NCI-H1092 treated with DMSO at 0.1 percent for 48 hours (cell line): ENCODE measurements around the gene COG7.
"Not testable (repeated sequence)": the region's sequence is repeated elsewhere in the genome, so short reads cannot be mapped to it uniquely, and the experiment has no call there.

ENCODE experiments used
- DNase-seq: peaks from one replicate; lab custom pipeline; 2025; lab: John Stamatoyannopoulos, UW

Gene COG7

DNA sequence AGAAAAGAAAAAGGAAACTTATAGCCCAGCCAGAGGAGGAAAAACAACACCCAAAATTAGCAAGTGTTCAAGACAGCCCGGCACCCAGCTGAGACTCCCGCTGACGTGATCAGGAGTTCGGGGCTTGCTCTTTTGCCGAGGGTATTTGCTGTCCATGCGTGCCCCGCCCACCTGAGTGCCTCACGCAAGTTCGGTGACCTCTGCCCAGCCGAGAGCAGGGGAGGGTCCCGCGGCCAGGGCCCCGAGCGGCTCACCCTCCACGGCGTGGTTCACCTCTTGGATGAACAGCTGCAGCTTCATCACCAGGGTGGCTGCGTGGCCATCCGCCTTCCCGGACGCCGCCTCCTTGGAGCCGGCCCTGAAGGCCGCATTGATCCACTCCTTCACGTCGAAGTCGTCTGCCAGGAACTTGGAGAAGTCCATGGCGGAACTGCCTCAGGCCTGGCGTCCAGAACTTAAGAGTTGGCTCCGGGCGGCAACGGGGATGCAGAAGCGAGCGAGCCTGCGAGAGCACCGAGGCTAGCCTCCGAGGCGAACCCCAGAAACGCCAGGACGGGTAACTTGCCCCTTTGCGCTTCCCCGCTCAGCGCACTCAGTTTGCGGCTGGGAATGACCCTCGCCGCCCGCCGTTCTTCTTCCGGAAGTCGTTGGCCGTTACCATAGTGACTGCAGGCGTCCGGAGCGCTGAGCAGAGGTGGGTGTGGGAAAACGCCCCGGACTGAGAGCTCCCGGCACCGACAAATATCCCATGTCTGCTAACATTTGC, at the start of gene COG7:
TSS of gene COG7 (minus strand) at position 618 of the 766 bp plus-strand sequence. CDS start at position 423, 195 bp downstream.
- DNase-seq, result peak; percentile 86

DNA sequence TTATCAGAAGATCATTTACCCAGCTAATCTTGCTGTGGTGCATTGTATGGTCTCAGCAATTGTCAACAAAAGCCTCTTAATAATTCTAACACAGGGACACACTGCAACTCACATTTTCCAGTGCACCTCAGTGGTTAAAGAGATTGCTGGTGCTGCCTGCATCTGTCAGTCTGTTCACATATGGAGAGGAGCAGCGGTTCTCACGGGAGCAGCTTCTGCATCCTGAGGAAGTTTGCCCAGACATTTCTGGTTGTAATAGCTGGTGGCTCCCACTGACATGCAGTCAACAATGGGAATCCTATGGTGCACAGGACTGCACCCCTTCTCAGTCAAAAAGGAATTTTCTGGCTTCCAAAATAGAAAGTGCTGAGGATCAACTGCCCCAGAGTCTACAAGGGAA, 49.5 kb upstream of the COG7 start:
- no peak for DNase-seq

DNA sequence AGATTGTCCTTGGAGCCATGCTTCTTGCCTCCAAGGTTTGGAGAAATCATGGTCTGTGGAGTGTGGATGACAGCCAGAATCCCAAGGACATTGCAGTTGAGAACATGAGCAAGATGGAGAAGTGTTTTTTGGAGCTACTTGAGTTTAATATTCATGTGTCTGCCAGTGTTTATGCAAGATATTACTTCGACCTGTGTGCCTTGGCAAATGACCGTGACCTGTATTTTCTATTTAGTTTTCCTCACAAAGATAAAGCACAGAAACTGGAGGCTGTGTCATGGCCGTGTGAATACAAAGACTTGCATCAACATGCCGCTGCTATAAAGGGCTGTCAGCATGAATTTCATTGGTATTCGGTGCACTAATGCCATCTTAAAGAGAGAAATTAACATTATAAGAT, 48.3 kb upstream of the COG7 start:
- no peak for DNase-seq

DNA sequence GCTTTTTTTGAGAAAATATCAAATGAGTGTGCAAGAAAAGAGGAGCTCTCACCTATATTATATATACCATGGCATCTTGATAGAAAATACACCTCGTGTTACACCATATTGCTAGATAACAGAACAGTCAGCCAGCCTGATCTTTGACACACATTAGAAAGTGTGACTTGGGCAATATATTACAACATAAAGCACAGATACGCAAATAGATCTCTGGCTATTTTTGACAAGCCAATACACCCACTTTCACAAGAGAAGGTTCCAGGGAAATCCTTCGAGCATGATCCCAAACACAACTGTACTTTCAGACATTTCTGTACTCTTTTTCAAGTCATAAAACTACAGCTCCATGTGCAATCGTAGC, 47.9 kb upstream of the COG7 start:
- no peak for DNase-seq

DNA sequence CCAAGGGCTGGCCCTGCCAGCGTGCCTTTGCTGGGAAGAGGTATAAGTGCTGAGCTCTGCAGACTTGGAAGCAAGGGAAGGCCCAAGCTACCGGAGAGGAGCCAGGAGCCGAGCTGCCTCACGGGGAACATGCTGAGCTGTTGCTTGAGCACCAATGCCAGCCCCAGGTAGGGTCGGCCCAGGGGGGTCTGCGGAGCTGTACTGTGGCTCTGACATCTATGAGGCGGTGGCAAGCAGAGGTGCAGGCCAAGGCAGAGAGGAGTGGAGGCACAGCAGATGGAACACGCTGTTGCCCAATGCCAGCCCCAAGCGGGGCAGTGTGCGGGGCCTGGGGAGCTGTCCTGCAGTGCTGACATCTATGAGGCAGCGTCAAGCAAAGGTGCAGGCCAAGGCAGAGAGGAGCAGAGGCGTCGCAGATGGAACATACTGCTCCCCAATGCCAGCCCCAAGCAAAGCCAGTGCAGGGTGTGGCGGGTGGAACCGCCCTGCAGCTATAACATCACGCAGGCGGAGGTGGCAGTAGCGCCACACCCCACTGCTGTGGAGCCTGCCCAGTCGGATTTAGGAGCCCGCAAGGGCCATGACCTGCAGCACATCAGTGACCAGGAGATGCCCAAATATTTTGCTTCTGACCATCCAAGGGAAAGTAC, 47.3 kb upstream of the COG7 start:
- no peak for DNase-seq

DNA sequence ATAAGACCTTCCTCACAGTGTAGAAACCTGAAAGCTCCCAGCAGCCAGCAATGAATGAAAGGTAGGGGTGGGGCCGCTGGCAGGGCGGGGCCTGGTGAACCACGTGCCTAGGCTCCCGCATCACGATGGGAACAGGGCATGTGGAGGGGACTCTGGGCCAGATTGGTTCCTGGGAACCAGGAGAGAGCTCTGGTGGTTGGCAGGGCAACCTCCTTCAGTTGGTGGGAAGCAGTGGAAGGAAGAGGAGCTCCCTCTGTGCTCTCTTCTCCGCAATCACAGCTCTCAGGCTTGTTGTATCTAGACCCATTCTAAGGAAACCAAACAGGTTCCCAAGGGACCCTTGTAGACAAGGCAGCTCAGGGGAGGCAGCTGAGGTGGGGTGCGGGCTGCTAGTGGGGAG, 46.8 kb upstream of the COG7 start:
- no peak for DNase-seq

DNA sequence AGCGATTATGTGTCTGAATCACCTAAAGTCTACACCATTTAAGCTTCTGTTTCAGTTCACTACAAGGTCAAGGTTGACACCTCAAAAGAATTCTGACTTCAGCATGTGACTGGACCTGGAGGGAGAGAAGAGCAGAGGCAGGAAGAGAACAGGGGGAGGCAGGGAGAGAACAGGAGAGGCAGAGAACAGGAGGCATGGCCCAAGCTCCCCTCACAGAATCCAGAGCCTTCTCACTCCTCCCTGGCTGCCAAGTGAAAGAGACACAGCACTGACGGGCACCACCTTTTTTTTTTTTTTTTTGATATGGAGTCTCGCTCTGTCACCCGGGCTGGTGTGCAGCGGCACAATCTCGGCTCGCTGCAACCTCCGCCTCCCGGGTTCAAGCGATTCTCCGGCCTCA, 45.9 kb upstream of the COG7 start:
- no peak for DNase-seq

DNA sequence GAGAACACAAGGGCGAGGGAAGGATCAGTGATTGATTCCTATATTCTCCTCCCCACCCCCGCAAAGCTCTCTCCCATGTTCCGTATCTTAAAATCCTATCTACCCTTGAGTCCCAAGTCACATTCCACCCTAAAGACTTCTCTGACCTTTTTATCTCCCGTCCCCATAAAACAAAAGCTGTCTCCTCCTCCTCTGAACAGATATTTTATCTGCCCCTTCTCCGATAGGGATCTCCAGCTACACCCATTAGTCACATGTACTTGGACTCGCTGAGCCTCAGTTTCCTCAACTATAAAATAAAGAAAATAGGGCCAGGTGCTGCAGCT, 44.5 kb upstream of the COG7 start:
- DNase-seq, result no peak

DNA sequence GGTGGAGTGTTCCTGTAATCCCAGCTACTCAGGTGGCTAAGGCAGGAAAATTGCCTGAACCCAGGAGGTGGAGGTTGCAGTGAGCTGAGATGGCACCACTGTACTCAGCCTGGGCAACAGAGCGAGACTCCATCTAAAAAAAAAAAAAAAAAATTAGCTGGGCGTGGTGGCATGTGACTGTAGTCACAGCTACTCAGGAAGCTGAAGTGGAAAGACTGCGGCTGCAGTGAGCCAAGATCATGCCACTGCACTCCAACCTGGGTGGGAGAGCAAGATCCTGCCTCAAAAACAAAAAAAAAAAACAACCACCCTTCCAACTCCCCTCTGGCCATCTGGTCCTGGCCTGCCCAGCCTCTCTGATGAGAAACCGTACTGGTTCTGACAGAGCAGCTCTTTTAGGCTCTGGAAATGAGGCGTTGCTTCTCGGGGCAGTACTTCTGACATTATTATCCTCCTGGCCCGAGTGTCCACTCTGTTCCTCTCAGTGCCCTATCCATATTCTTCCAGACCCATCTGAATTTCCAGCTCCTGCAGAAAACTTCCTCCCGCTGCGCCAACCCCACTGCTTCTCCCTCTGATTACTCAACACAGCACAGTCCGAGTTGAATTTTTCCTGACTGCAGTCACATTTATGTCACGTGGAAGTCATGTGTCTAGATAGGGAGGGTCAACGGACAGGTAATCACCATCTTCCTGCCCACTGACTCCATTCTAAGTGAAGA, 44.0 kb upstream of the COG7 start:
- DNase-seq, result no peak

DNA sequence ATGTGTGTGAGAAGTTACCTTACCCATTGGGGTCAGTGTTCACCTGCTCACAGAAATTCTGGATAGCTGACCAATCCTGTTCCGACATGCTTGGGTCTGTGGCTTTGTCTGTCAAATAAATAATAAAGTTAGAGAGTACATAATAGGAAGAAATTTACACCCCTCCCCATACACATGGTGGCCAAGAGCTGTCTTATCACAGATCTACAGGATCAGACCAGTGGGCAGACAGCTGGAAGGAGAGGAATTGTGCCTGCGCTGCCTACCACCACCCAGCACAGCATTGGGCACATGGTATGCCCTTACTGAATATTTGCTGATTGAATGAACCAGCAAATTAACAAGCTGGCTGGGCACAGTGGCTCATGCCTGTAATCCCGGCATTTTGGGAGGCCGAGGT, 42.7 kb upstream of the COG7 start:
- no peak for DNase-seq

DNA sequence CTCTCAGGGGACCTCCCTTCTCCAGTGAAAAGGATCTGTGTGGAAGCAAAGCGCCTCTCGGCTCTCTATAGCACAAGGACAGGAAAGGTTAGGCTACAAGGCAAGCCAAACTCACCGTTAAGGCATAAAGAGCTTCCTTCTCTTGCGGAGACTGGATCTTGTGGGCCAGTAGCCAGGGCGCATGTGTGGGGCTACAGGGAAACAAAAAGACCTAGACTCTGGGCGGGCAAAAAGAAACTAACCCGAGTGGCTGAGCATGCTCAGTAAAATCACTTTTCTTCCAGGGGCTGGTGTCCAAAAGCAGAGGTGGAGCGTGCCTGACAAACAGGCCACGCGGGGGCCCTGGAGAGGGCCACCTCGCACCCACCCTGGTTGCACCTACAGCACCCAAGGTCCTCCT, 41.2 kb upstream of the COG7 start:
- DNase-seq, result no peak

DNA sequence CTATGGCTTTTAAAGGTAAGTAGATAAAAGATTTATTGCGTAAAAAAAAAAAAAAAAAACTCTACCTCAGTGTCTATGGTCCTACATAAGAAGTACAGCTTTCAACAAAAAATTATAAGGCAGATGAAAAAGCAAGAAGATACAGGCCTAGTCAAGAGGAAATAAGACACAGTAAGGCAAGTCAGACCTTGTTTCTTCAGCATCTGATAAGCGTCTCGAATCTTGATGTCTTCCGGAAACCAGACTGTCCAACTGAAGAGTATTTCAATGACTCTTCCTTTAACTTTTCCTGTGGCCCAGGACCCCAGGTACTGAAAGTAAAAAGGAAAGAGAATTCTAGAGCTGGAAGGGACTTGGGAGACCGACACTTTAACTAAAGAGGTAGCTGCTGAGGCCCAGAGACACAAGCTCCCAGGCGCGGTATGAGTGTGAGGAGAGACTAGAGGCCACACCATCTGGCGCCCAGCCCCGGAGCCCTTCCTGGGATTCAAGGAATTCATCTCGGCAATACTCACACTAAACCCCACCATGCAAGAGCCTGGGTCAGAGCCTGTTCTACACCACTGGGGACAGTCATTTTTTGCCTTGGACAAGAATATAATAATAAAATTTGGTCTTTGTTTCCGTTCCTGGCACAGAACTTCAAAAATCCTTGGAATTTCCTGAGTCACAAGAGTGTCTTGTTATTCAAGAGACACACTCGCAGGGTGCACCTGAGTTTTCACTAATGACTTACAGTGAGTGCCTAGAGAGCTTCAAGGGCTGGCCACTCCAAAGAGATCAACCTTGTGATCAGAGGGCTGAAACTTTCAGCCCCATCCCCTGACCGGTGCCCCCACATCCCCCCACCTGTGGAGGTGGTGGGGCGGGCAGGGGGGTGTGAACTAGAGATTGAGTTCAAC, 38.8 kb upstream of the COG7 start:
- DNase-seq, result no peak

DNA sequence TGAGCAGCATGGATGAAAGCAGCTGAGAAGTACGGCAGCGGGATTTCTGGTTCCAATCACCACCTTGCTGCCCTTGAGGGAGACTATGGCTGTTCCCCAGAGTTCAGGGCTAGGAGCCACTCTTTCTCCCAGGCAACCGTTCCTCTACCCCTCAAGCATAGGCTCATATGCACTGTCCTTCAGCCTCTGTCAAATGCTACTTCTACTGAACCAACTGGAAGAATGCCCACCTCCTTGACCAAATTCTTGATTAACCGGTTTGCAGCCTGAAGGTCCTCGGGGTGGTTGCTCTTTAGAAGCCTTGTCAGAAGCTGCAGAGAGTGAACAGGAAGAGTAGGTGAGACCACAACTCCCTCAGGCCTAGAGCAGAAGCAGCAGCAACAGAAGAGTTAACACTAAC, 33.5 kb upstream of the COG7 start:
- no peak for DNase-seq

DNA sequence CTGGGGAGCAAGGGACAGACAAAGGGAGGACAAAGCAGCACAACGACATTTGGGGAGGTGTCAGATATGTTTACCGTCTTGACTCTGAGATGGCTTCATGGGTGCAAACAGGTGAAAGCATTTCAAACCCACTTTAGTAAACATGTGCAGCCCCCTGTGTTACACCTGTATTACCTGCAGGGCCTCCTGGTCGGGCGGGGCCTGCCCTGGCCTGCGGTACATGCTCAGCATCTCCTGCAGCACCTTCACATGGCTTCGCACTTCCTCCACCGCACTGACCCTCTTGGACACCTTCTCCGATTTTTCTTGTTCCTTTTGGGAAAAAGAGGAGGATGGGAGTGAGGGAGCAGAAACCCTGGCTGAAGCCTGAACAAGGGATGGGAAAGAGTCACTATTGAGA, 32.9 kb upstream of the COG7 start:
- no peak for DNase-seq

DNA sequence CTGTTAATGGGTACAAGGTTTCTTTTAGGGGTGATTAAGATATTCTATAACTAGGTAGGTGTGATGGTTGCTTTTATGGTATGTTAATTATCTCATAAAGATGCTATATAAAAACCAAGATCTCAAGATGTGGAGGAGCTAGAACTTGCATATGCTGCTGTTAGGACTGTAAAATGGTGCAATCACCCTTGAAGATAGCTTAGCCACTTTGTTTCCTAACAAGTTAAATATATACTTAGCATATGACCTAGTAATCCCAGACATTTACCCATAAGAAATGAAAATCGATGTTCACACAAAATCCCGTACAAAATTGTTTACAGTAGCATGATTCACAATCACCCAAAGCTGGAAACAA, 32.2 kb upstream of the COG7 start:
- no peak for DNase-seq

DNA sequence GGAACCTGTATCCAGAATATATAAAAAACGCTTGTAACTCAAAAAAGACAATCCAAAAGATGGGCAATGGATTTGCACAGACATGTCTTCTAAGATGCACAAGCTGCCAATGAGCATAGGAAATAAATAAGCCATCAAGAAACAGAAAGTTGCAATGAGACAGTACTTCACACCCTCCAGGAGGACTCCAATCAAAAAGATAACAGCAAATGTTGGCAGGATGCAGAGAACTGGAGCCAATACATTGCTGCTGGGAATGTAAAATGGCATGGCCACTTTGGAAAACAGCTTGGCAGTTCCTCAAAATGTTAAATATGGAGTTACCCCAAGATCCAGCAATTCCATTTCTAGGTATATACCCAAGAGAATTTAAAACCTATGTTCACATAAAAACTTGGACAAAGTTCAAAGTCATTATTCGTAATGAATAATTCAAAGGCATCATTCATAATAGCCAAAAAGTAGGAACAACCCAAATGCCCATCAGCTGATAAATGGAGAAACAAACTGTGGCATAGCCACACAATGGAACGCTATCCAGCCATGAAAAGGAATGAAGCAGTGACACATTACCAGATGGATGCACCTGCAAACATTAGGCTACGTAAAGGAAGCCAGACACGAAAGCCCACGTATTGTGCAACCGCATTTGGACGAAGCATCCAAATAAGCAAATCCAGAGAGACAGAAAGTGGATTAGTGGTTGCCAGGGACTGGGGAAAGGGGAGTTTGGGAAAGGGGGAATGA, 31.7 kb upstream of the COG7 start:
- no peak for DNase-seq

DNA sequence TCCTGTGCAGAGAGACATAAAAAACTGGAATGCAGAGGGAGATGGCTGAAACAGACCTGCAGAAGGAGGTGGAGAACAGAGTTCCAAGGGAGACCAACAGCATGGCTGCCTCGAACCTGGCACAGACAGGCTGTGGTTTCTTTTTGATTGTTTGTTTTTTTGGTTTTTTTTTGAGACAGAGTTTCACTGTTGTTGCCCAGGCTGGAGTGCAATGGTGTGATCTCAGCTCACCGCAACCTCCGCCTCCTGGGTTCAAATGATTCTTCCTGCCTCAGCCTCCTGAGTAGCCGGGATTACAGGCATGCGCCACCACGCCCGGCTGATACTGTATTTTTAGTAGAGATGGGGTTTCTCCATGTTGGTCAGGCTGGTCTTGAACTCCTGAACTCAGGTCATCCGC, 30.5 kb upstream of the COG7 start:
- DNase-seq, result not testable (repeated sequence)

DNA sequence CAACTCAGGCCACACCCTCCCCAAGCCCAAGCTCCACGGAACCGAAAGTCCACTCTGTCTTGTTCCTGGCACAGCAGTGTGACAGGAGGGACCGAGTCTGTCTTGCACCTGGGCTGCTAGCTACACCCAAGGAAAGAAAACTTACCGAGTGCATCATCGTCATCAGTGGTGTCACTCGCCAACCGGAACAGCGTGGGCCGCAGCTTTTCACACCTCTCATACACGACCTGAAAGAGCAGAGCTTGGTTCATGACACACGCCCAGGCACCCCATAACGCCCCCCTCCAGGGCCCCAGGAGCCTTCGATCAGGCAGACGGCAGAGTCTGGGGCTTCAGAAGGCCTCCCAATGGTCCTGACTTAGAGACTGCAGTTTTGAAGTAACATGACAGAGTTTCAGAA, 29.8 kb upstream of the COG7 start:
- DNase-seq, result no peak

DNA sequence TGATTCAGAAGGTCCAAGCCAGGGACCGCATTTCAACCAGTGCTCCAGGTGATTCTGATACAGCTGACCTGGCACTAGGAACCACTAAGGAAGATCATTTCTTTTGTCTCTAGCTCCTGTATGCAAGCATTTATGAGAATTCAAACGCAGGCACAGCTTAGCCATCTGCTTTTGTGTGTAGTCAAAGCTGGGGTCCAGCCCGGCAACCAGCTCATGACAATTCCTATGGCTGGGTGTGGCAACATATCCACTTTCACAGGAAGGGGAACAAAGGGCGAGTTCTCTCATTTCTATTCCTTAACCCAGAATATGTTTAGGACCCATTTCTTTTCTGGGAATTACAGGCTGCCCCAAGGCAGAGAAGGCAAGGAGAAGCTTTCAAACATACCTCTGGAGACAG, 27.3 kb upstream of the COG7 start:
- no peak for DNase-seq

DNA sequence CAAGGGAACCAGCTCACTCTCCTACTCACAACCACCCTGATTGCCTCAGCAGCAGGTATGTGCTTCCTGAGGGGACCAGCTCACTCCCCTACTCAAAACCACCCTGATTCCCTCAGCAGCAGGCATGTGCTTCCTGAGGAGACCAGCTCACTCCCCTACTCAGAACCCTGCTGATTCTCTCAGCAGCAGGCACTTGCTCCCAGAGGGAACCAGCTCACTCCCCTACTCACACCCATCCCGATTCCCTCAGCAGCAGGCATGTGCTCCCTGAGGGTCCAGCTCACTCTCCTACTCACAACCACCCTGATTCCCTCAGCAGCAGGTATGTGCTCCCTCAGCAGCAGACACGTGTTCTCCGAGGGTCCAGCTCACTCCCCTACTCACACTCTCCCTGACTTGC, 26.1 kb upstream of the COG7 start:
- no peak for DNase-seq

DNA sequence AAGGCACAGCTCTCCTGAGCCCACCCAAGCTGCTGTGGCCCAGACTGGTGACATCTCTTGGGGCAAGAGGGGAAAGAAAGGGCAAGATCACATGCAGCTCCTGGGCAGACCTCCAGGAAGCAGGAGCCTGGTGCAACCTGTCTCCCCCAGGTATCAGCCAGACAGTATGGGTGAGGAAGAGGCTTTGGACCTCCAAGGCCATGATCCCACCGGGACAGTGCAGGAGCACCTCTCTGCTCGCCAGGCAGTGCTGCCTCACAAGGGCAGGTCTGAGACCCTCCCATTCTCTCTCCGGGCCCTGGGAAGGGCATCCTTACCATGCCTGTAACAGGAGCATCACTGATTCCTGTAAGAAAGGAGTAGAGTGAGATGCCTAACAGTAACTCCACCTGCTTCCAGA, 25.6 kb upstream of the COG7 start:
- DNase-seq, result no peak

DNA sequence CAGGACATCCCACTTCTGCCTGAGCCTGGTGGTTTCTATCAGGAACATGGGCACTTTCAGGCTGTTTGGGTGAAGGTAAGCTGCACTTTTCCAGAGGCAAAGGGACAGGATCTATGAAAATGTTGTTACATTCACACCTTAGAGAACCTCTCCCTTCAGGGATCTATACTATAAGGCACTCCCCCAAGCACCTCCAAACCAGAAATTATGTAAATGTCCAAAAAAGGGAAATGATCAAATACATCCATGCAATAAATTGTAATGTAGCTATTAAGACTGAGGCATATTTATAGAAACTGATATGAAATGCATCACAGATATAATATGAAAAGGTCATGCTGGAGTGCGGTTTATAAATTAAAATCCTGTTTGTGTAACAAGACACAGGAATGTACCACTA, 23.3 kb upstream of the COG7 start:
- no peak for DNase-seq
